Embryonic facial prominence (tissue), 1 donor: ENCODE results near the gene ARID1B.
"Not testable (repeated sequence)": the region's sequence is repeated elsewhere in the genome, so short reads cannot be mapped to it uniquely, and the experiment has no call there.

Experiments used
- DNase-seq: peaks from one replicate; pipeline ENCODE4 v3.0.0-alpha.2; 2016; ENCODE audit errors: extremely low spot score

The ARID1B gene

GRCh38 chr6:157126183-157127098, 349.3 kb downstream of the ARID1B start:
- no peak for DNase-seq

GRCh38 chr6:157128235-157128775, 351.1 kb downstream of the ARID1B start:
- DNase-seq, result no peak

GRCh38 chr6:157131250-157131649, 354.1 kb downstream of the ARID1B start:
- DNase-seq, result no peak

DNA sequence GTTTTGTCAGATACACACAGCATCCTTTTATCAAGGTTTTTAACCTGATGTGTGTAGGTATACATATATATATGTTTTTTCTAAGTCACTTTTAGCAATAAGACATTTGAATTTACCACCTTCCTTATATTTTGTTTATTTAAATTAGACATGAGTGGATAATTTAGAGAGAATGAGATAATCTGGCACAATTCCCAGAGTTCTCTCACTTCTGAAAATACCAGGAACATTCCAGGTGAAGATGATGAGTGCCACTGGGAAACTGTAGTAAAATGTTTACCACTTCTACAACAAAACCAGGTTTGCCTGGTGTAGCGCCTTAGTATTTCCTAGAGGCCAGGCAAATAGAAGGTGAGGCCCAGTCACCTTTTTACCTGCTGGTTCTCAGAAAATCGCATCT, 356.7 kb downstream of the ARID1B start:
- no peak for DNase-seq

- DNase-seq, result no peak
Measured at GRCh38 chr6:157134402-157135047, 357.3 kb downstream of the ARID1B start.

DNA sequence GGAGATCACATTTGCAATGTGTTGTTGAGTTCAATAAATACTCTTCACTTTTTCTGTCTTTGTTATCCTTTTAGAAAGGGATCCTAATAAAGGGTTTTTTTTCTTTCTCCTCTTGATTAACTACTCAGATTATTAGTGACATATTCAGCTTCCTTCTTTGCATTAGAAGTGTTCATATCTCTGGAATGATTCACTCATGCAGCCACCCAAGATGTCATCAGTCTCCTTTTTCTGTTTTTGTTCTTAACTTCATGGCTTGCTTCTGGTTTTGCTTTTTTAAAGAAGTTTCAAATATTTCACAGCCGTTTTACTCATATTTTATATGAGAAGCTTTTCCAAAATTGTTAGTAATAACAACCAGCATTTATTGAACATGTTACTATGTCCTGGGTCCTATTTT, 358.5 kb downstream of the ARID1B start:
- DNase-seq, result no peak

GRCh38 chr6:157137501-157137900, 360.3 kb downstream of the ARID1B start:
- DNase-seq, result no peak

- no peak for DNase-seq
Measured at GRCh38 chr6:157139054-157139708, 362.0 kb downstream of the ARID1B start.

GRCh38 chr6:157143171-157143889, 366.2 kb downstream of the ARID1B start:
- no peak for DNase-seq

DNA sequence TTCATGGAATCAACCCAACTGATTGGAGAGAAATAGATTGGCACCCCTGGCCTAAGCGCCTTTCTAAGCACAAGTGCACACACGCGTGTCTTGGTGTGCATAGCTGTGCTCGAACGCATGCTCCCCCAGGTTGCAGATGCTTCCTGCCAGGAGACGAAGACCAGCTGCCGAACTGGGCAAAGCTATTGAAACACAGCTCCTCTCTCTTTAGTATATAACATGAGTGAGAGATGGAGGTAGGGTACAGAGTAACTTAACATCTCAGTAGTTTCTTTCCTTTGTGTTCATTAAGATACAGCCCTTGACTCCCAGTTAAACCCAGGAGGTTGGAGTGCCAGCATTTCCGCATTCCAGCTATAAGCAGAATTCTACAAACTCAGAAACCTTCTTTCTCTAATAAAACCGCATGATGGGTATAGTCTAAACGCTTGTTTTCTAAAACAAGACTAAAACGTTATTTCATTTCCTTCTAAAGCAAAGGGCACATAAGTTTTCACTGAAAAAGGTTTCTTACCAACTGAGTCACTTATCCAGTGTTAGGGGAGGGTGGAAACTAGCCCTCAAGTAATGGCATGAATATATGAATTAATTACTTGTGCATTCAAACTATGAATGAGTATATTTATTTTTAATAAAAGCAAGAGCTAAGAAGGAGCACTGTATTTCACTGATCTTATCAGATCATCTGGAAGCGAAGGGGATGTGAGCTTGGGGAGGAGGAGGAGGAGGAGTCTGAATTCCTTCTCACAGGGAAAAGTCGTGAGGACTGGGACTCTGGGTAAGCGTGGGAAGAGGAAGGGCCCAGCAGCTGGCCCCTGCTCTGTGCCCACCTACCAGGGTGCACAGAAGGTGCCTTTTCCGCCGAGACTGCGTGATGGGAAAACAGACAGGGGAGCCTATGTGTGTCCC, 367.0 kb downstream of the ARID1B start:
- no peak for DNase-seq

DNA sequence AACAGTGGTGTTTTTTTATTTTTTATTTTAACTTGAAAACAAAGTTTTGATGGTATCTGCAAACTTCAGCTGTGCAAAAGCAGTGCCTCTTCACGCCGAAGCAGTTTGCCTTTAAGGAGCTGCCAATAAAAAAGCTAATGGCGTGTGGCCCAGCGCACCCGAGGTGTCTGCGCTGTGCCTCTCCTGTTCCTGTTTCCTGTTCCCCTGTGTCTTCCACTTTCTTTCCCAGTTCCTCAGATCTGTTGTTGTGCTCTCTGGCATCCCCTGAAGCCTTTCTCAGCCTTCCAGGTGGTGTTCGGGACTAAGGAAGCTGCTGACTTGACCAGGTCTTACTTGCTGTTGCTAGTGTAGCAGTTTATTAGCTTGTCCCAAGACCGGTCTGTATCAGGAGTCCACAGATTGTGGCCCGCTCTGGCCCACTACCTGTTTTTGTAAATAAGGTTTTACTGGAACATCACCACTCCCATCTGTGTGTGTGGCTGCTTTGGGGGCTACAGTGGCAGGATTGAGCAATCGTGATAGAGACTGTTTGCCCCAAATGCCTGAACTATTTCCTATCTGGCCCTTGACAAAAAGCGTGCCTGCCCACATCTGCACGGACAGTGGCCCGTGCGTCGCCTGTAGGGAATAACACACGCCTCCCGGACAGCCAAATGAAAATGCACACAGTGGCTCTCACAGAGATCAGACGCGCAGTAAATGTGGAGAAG, 367.8 kb downstream of the ARID1B start:
- no peak for DNase-seq

- no peak for DNase-seq
Measured at GRCh38 chr6:157145656-157146285, 368.6 kb downstream of the ARID1B start.

- DNase-seq, result not testable (repeated sequence)
Measured at GRCh38 chr6:157147054-157148026, 370.2 kb downstream of the ARID1B start.

GRCh38 chr6:157148391-157149323, 371.5 kb downstream of the ARID1B start:
- no peak for DNase-seq

DNA sequence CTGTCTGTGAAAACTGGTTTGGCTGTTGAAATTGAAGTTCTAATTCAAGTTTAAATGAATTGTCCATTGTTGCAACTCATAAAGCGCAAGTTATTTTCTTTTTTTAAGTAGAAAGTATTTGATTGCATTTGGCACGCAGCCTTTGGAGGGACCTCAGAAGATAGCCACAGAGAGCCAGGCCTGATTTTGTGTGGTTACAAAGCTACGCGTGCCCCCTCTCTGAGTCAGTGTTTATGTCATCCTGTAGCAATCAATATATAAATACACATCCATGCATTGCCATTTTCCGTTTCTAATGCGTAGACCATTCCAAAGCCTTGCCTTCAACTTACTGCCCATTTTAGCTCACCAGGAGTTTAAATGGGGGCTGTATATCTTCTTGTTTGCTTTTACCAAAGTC, 372.9 kb downstream of the ARID1B start:
- DNase-seq, result no peak

DNA sequence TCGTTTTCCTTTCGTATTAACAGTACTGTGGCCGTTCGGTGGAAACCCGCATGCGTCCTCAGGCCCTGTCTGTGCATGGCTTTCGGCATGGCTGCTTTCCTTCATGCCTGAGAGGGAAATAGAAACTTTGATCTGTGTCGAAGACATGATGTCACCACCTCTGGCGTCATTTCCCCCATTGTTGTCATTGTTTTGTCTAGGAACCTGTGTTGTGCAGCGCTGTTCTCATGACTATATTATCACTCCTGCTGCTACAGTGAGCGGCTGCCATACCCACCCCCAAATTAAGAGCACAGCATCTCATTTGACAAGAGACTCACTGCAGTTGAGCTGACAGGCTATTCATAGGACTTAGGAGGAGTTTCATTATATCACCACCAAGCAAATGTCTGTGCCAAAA, 373.9 kb downstream of the ARID1B start:
- DNase-seq, result no peak

GRCh38 chr6:157151989-157152388, 374.8 kb downstream of the ARID1B start:
- no peak for DNase-seq
